ENCODE measurements around the gene ADARB2.

Gene ADARB2

GRCh38 chr10:1698185-1698584 is 39.1 kb downstream of the ADARB2 start:
- ChIA-PET CTCF (no interaction called here), POLR2A (ENCODE audit: low non-redundant PET) (no interaction called here)
- no peak for DNase-seq (ENCODE audit: low spot score)
- no peak for TF ChIP-seq CTCF (conservative IDR thresholded peaks at IDR 0.05; ENCODE audit: low read depth)
- H3K27ac ChIP-seq = no peak overlapping the region

- no peak for TF ChIP-seq CTCF (conservative IDR thresholded peaks at IDR 0.05; ENCODE audit: low read depth)
- no peak for DNase-seq (ENCODE audit: low spot score)
- ChIA-PET CTCF (no interaction called here), POLR2A (ENCODE audit: low non-redundant PET) (no interaction called here)
- H3K27ac ChIP-seq = no peak overlapping the region
Measured at GRCh38 chr10:1696106-1696505, 41.2 kb downstream of the ADARB2 start.

GRCh38 chr10:1690086-1690485 is 47.2 kb downstream of the ADARB2 start:
- H3K27ac ChIP-seq = no peak overlapping the region
- no peak for DNase-seq (ENCODE audit: low spot score)
- POLR2A ChIA-PET (ENCODE audit: low non-redundant PET) = no interaction called here
- CTCF ChIA-PET = no interaction called here
- TF ChIP-seq CTCF (conservative IDR thresholded peaks at IDR 0.05; ENCODE audit: low read depth) = no peak

- H3K27ac ChIP-seq = no peak overlapping the region
- TF ChIP-seq CTCF (conservative IDR thresholded peaks at IDR 0.05; ENCODE audit: low read depth) = no peak
- ChIA-PET POLR2A (ENCODE audit: low non-redundant PET) (no interaction called here), CTCF (interaction anchor here (0.6 kb wide), 1 partner anchor 260 kb away, joined by 4 read pairs; no protein-coding TSS in a partner anchor)
- no peak for DNase-seq (ENCODE audit: low spot score)
Measured at GRCh38 chr10:1688531-1688930, 48.8 kb downstream of the ADARB2 start.

- H3K27ac ChIP-seq = no peak overlapping the region
- TF ChIP-seq CTCF (conservative IDR thresholded peaks at IDR 0.05; ENCODE audit: low read depth) = no peak
- DNase-seq (ENCODE audit: low spot score) = no peak
- CTCF ChIA-PET = no interaction called here
- POLR2A ChIA-PET (ENCODE audit: low non-redundant PET) = no interaction called here
Measured at GRCh38 chr10:1687623-1688150, 49.6 kb downstream of the ADARB2 start.

GRCh38 chr10:1687190-1687589 is 50.1 kb downstream of the ADARB2 start:
- peak; percentile 13 for DNase-seq (ENCODE audit: low spot score)
- POLR2A ChIA-PET (ENCODE audit: low non-redundant PET) = no interaction called here
- no peak for TF ChIP-seq CTCF (conservative IDR thresholded peaks at IDR 0.05; ENCODE audit: low read depth)
- CTCF ChIA-PET = no interaction called here
- no peak overlapping the region for H3K27ac ChIP-seq

- H3K27ac ChIP-seq = no peak overlapping the region
- DNase-seq (ENCODE audit: low spot score) = no peak
- POLR2A ChIA-PET (ENCODE audit: low non-redundant PET) = no interaction called here
- no peak for TF ChIP-seq CTCF (conservative IDR thresholded peaks at IDR 0.05; ENCODE audit: low read depth)
- CTCF ChIA-PET = no interaction called here
Measured at GRCh38 chr10:1686491-1686749, 50.9 kb downstream of the ADARB2 start.
